Gastroesophageal sphincter (tissue), 3 donors: ENCODE data around the gene MFAP2.

ENCODE experiments used
- CTCF ChIP-seq, 4 experiments: fragments of 200-600 bp in 2 of 4; fragments of 450-650 bp in 2 of 4; sonication (generic) in 1 of 4; IDR thresholded peaks; one replicate each; pipeline ENCODE4 v1.5.1; 2017 to 2019; ENCODE audit warnings: antibody characterized with exemption in 4 of 4, mild to moderate bottlenecking in 2 of 4, moderate library complexity in 2 of 4
- EP300 ChIP-seq: sonication (generic); formaldehyde crosslinking; IDR thresholded peaks from one replicate; pipeline ENCODE4 v1.6.1; 2017; ENCODE audit warnings: antibody characterized with exemption, mild to moderate bottlenecking
- POLR2A ChIP-seq, 2 donors: fragments of 450-650 bp; IDR thresholded peaks; one replicate each; pipeline ENCODE4 v1.6.1; 2017; ENCODE audit warnings: antibody characterized with exemption in 2 of 2, mild to moderate bottlenecking in 2 of 2, moderate library complexity in 1 of 2
- POLR2AphosphoS5 ChIP-seq: sonication (generic); formaldehyde crosslinking; IDR thresholded peaks from one replicate; pipeline ENCODE4 v1.6.1; 2017; ENCODE audit warnings: antibody characterized with exemption

GRCh38 chr1:16986962-16987361 lies 6.5 kb upstream of the MFAP2 start:
- no peak for TF ChIP-seq POLR2A (IDR thresholded peaks at IDR 0.05)
- TF ChIP-seq CTCF (IDR thresholded peaks at IDR 0.05): peak in 1 of 4 experiments; percentile 18
- TF ChIP-seq EP300: no peak
- no peak for TF ChIP-seq POLR2AphosphoS5
